ENCODE data around the gene UST.

- no peak for TF ChIP-seq EP300 (IDR thresholded peaks at IDR 0.05)
- TF ChIP-seq CTCF (IDR thresholded peaks at IDR 0.05), result no peak
- no peak for TF ChIP-seq POLR2A (IDR thresholded peaks at IDR 0.05)
These were observed 19.7 kb upstream of the UST start for GRCh38 chr6:148727104-148727503.
